ENCODE data around the gene ABCA4.
A peak's percentile ranks its signal among the peaks of the same experiment; 100 is the strongest.
"Not testable (repeated sequence)": the region's sequence is repeated elsewhere in the genome, so short reads cannot be mapped to it uniquely, and the experiment has no call there.

ABCA4 gene

DNA sequence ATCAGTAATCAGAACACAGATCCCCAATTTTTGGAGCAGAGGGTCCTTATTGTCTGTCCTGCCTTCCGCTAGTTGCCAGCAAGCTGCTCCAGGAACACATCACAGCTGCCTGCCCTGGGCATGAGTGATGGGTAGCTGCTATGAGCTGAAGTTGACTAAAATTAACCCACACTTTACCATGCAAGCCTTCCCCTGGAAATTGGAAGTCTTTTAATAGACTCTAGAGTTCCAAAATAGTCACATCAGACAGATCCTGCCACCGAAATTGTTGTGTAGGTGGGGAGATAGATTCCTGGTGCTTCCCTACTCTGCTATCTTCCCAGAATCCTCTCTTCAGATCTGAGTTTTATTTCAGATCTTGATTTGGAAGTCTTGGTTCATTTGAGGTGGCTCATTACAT is 148.6 kb downstream of the ABCA4 start:
- DNase-seq = no peak

DNA sequence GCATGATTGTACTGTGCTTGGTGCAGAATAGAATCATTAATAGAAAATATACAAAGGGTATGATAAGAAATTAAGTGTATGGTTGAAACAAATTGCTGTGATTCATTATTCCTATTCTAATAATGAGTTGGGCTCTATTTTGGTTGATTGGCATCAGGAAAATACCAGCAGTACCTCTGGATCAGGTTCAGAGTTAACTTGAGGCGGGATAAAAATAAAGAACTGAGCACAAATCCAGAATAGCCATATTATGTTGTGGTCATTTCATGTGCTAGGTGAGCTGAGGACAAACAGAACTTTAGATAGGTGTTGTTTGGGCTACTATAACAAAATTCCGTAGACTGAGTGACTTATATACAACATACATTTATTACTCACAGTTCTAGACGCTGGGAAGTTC is 151.1 kb downstream of the ABCA4 start:
- DNase-seq = no peak

- DNase-seq = no peak
Measured at GRCh38 chr1:93969371-93969770, 151.6 kb downstream of the ABCA4 start.

- DNase-seq = peak; percentile 12
Measured at GRCh38 chr1:93967306-93967705, 153.6 kb downstream of the ABCA4 start.

DNA sequence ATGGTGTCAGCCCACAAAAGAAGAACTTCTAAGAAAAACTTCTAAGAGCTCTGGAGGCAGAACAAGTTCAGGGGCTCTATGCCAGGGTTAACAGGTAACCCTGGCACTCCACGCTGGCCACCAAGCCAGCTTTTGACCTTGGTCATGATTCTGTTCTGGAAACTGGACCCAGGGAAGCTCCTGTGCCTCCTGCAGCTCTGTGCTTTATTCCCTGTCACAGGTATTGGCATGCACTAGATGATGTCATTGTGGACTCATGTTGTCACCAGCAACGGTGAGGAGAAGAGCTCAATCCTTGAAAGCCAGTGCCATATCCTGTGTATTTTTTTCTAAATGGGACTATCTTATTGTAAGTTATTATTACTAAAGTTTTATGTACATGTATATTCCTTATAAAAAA is 155.1 kb downstream of the ABCA4 start:
- DNase-seq = no peak

DNA sequence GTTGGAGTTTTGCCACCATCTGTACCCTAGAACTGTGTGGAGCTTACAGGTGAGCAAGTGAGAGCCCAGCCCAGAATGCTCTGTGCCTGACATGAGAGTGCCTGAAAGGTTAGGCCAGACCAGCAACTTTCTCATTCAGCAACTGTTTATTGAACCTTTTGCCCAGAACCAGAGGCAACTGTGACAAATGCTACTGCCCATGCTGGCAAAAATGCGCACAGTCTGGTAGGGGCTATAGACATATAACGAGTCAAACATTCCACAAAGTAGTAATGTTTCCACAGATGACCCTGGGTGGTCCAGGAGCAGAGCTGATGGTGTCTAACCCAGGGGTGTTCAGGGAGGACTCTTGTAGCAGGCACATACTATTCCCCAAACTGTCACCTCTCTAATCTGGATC is 155.7 kb downstream of the ABCA4 start:
- peak; percentile 19 for DNase-seq

GRCh38 chr1:93964777-93965200 is 156.2 kb downstream of the ABCA4 start:
- peak; percentile 26 for DNase-seq

DNA sequence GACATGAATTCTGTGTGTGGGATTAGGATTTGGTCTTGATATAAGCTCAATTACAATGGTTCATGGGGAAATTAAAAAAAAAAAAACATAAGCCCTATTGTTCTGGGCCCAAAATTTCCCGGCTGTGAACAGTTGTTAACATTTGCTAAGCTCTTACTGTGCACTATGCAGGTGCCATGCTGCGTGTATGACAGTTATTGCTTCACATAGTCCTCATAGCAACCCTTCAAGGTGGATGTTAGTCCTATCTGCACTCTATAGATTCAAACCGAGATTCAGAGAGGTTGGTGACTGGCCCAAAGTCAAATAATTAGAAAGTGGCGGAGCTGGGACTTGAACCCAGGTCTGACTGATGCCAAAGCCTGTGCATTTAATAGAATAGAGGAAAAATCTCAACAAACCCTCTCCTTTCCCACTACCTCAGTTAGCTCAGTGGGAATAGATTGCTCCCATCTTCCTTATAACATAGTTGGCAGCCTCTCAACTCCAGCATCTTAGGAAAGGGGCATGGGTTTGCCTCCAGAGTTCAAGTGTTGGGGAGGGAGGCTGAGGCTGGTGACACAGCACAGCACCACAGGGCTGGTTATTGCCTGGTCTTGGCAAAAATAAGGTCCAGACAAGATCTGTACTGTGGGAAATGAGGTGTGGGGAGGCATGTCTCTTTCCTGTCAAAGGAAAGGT is 156.7 kb downstream of the ABCA4 start:
- no peak for DNase-seq

DNA sequence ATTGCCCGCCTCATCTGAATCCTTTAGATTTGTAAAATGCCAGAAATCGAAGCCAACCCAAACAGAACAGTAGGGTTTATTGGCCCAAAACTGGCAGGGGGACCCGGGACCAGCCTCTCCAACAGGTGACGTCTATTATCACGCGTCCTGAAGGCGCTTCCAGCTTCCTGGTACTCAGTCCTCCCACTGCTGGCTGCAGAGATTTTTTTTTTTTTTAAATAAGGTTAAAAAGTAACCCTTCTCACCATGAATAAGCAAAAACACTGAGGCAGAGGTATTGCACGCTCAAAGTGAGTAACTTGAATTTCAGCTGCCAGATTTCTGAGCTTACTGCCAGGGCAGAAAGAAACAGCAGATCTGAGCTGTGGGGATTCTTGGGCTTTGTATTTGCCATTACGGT is 157.4 kb downstream of the ABCA4 start:
- no peak for DNase-seq

DNA sequence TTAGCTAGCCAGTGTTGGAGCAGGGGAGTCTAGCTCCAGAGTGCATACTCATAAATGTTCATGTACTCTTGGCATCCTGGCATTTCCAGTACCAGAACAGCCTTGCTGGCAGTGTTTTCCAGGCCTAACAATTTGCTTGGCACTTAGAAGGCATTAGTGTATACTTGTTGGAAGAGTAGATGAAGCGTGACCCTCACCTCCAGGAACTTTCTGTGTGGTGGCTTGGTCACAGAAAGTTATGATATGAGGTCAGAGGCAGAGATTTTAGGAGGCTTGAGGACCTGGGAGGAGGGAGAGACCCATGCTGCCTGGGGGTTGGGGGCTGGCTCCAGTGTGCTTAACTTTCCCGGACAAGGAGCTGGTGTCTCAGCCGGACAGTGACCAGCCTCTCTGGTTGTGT is 159.0 kb downstream of the ABCA4 start:
- DNase-seq = no peak

DNA sequence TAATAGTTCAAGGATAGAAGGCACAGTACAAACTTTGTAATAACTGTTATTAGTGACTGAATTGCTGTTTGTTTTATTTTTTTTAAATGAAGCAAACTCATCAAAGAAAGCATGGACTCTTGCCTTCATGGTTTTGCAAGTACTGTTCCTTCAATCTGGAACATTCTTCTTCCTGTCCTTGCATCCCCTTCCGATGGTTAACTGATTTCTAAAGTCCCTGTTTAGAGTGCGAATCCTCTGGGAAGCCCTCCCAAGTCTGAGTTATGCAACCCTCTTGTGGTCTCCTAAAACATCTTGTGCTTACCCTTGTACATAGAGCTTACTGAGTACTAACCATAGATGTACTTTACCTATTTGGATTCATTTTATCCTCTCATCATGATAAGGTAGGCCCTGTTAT is 159.5 kb downstream of the ABCA4 start:
- DNase-seq = no peak

GRCh38 chr1:93960641-93961147 is 160.3 kb downstream of the ABCA4 start:
- DNase-seq = no peak

GRCh38 chr1:93959413-93959812 is 161.5 kb downstream of the ABCA4 start:
- no peak for DNase-seq

DNA sequence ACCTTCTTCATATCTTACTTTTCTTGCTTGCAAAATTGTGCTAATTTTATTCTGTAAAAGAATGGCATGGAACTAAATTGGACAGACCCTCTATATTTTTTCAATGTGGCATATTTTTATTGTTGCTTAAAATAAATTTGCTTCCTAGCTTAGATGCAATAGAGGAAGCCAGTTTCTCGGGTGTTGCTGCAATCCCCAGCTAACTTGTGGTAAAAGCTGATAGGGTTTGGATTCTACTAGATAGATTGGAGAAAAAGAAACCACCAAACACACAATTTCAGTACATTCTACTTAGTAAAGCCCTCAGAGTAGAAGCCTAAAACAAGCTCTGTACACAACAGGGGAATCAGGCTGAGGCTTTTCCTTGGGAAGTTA is 162.2 kb downstream of the ABCA4 start:
- DNase-seq = no peak

DNA sequence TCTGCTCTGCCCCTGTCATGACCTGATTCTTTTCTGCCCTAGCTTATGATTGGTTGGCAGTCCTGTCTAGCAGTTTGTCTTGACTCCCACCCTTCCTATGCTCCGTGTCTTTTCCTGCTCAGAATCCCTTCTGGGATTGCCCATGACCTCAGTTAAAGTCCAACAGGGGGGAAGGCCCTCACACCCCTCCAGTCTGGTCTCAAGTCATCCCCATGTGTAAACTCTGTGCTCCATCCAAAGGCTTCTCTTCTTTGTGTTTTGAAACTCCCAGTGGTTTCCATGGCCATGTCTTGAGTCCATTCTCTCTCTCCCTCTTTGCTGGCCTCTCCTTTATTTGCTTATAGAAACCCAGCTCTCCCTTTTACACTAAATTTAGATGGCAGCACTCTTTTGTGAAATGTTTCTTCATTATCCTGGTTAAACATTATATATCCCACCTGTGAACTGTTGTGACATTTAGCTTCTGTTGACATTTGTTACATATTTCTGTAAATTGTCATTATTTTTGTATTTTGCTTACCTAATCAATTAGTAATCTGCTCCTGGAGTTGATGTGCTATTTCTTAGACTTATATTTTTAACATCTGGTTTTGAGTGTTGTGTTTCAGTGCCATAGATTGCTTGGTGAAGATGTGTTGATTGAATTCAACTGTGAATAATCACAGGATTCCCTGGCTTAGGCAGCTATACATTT is 162.8 kb downstream of the ABCA4 start:
- no peak for DNase-seq

DNA sequence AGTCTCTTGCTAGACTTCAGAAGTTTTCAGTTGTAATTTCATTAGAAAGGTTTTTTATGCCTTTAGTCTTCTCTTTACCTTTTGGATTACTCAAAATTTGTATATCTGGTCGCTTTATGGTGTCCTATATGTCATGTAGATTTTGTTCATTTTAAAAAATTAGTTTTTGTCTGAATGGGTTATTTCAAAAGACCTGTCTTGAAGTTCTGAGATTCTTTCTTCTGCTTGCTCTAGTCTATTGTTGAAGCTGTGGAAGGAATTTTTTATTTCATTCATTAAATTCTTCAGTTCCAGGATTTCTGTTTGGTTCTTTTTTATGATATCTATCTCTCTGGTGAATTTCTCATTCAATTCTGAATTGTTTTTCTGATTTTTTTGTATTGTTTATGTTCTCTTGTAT is 165.2 kb downstream of the ABCA4 start:
- no peak for DNase-seq

- not testable (repeated sequence) for DNase-seq
Measured at GRCh38 chr1:93947002-93947686, 173.8 kb downstream of the ABCA4 start.

All from fibroblast of skin of scalp (primary cell).